GM23248 (cell line): Measurements from ENCODE around the gene ACACA. TPM values are rescaled to one million over a fixed set of nuclear protein-coding genes. Genes with fewer than 3 reads are reported as not detected.
"Not testable (repeated sequence)": the region's sequence is repeated elsewhere in the genome, so short reads cannot be mapped to it uniquely, and the experiment has no call there.

Experiments used
- DNase-seq: peaks from one replicate; pipeline ENCODE4 v3.0.0-alpha.2; 2015
- H2AFZ ChIP-seq: fragments of 200-600 bp; sonication (generic); 2 replicates; pipeline ENCODE4 v1.6.1; 2016; ENCODE audit warnings: antibody characterized with exemption
- H3F3A ChIP-seq: fragments of 200-600 bp; sonication (generic); 2 replicates; pipeline ENCODE4 v1.6.1; 2016; ENCODE audit warnings: mild to moderate bottlenecking, antibody characterized with exemption, mixed run types; ENCODE audit not compliant: insufficient read depth
- H3K27ac ChIP-seq: fragments of 200-600 bp; sonication (generic); 2 replicates; pipeline ENCODE4 v1.5.1; 2016; ENCODE audit warnings: mild to moderate bottlenecking
- H3K27me3 ChIP-seq: fragments of 200-600 bp; sonication (generic); replicated peaks from 2 replicates; pipeline ENCODE4 v1.6.1; 2016; ENCODE audit warnings: mild to moderate bottlenecking; ENCODE audit not compliant: insufficient read depth
- H3K36me3 ChIP-seq: fragments of 200-600 bp; sonication (generic); 2 replicates; pipeline ENCODE4 v1.6.1; 2016; ENCODE audit warnings: low read depth, mild to moderate bottlenecking
- H3K4me1 ChIP-seq: fragments of 200-600 bp; sonication (generic); 2 replicates; pipeline ENCODE4 v1.6.1; 2016; ENCODE audit warnings: mild to moderate bottlenecking; ENCODE audit not compliant: insufficient read depth
- H3K4me2 ChIP-seq: fragments of 200-600 bp; sonication (generic); one replicate; pipeline ENCODE4 v1.6.1; 2016; ENCODE audit warnings: mild to moderate bottlenecking; ENCODE audit not compliant: unreplicated experiment
- H3K4me3 ChIP-seq: fragments of 200-600 bp; sonication (generic); 2 replicates; pipeline ENCODE4 v1.5.1; 2016; ENCODE audit warnings: mild to moderate bottlenecking
- H3K79me2 ChIP-seq: fragments of 200-600 bp; sonication (generic); 2 replicates; pipeline ENCODE4 v1.6.1; 2016; ENCODE audit warnings: mild to moderate bottlenecking; ENCODE audit not compliant: insufficient read depth
- H3K9ac ChIP-seq: fragments of 200-600 bp; sonication (generic); 2 replicates; pipeline ENCODE4 v1.6.1; 2016; ENCODE audit warnings: mild to moderate bottlenecking
- H3K9me2 ChIP-seq: fragments of 200-600 bp; sonication (generic); 2 replicates; pipeline ENCODE4 v1.6.1; 2016; ENCODE audit warnings: mixed run types, mild to moderate bottlenecking, moderate library complexity; ENCODE audit not compliant: insufficient read depth
- H3K9me3 ChIP-seq: fragments of 200-600 bp; sonication (generic); one replicate; pipeline ENCODE4 v1.6.1; 2017; ENCODE audit warnings: low read depth
- H4K20me1 ChIP-seq: fragments of 200-600 bp; sonication (generic); 2 replicates; pipeline ENCODE4 v1.6.0; 2016; ENCODE audit not compliant: insufficient read depth
- EZH2 ChIP-seq: fragments of 200-600 bp; sonication (generic); IDR thresholded peaks from 2 replicates; pipeline ENCODE4 v1.6.1; 2018; ENCODE audit warnings: antibody characterized with exemption, mild to moderate bottlenecking; ENCODE audit not compliant: insufficient read depth, poor library complexity, severe bottlenecking
- EZH2phosphoT487 ChIP-seq: fragments of 200-600 bp; sonication (generic); IDR thresholded peaks from 2 replicates; pipeline ENCODE4 v1.6.1; 2018; ENCODE audit warnings: antibody characterized with exemption, moderate library complexity, mild to moderate bottlenecking, low read depth; ENCODE audit not compliant: insufficient read depth
- WGBS, 2 experiments: methylation state at CpG; one replicate each; pipeline ENCODE4 v1.1.6; 2015 to 2017; ENCODE audit warnings: low lambda C conversion rate in 2 of 2, low coverage in 1 of 2; ENCODE audit errors: missing lambda C conversion rate in 2 of 2; 5-methylcytosine and 5-hydroxymethylcytosine counted together
- in situ Hi-C: fragments of 300-500 bp; cut with MboI; formaldehyde crosslinking; loops from 2 replicates; pipeline ENCODE4 v1.15.0; 2020
- polyA plus RNA-seq: library from polyadenylated mRNA; unstranded; fragments of >200 nt; fragmentation: Nextera tagmentation; extraction: Ambion mirVana; gene quantifications from 2 replicates; pipeline ENCODE4 v1.2.1, GENCODE V29; 2016
- total RNA-seq: library from RNA; depleted of rRNA; stranded (reverse); fragments of >200 nt; shearing (Covaris generic); gene quantifications from 2 replicates; pipeline ENCODE4 v1.2.3, GENCODE V29; 2014

Gene ACACA
- total and polyA plus RNA-seq, 2 experiments from 2014 or later, result 10.2 to 21.9 TPM

- Histone ChIP-seq H3K79me2 (no peaks in the 10 kb centered on the region), H3K9ac (no peak overlapping the region), H3K4me3 (no peak overlapping the region), H3K27ac (no peak overlapping the region), H3K4me1 (no peaks in the 10 kb centered on the region), H4K20me1 (no peaks in the 10 kb centered on the region), H3F3A (no peaks in the 10 kb centered on the region; the same call in 1 of the 2 replicates), H3K9me2 (no peaks in the 10 kb centered on the region), H3K36me3 (no peaks in the 10 kb centered on the region), H3K9me3 (no peaks in the 10 kb centered on the region), H3K4me2 (no peak overlapping the region), H3K27me3 (no peaks in the 10 kb centered on the region), H2AFZ (no peak overlapping the region)
- in situ Hi-C loops, result no loop called here
- WGBS, 2 experiments, result 68 to 74% methylated on average over 8 of the region's 8 CpGs
- DNase-seq, result no peak
- TF ChIP-seq EZH2, result no peak
- no peak for TF ChIP-seq EZH2phosphoT487
Observed at GRCh38 chr17:37146086-37147064, 260.3 kb downstream of the ACACA start.

DNA sequence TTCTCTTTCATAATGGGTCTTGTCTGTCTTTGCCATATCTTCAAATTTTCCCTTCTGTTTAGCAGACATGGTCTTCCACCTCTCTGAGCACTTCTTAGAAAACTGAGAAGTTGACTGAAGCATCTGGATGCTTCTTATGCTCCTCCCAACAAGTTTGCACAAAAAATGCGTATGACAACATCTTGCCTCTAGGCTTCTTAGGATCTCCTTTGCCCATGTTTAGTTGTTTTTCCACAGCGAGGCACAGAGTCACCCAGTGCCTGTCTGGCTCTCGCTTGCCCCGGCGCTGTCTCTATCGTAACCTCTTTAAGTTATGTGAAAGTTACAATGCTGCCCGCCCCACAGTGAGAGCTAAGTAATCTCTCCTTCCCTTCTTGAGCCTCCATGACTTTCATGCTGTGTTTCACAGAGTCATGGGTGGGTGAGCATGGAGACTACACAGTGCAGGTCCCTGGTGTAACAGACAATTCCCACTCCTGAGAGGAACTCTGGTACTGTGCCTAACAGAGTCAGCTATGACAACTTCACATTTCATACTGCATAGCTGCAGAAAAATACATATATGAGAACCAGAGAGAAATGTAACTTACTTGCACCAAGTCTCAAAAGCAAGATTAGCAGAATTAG, 262.4 kb downstream of the ACACA start:
- Histone ChIP-seq H4K20me1 (no peaks in the 10 kb centered on the region), H3K4me2 (no peak overlapping the region), H3K36me3 (no peaks in the 10 kb centered on the region), H2AFZ (no peak overlapping the region), H3K9me2 (no peaks in the 10 kb centered on the region), H3F3A (no peaks in the 10 kb centered on the region; the same call in 1 of the 2 replicates), H3K9ac (no peak overlapping the region), H3K4me1 (no peaks in the 10 kb centered on the region), H3K27ac (no peak overlapping the region), H3K4me3 (no peak overlapping the region), H3K79me2 (no peaks in the 10 kb centered on the region), H3K27me3 (no peaks in the 10 kb centered on the region), H3K9me3 (no peaks in the 10 kb centered on the region)
- TF ChIP-seq EZH2phosphoT487 (no peak), EZH2 (no peak)
- DNase-seq, result no peak
- WGBS, 2 experiments, result 94 to 97% methylated on average over 6 to 7 of the region's 7 CpGs
- in situ Hi-C loops, result no loop called here

- H4K20me1 ChIP-seq, H3K9me3 ChIP-seq, H3K9ac ChIP-seq, H3K4me3 ChIP-seq, H3F3A ChIP-seq, H3K4me2 ChIP-seq, H3K9me2 ChIP-seq, H3K4me1 ChIP-seq, H2AFZ ChIP-seq, in situ Hi-C loops, H3K36me3 ChIP-seq, H3K27me3 ChIP-seq, H3K27ac ChIP-seq, DNase-seq, H3K79me2 ChIP-seq: not testable (repeated sequence)
- WGBS, 2 experiments, result 98 to 99% methylated on average over 3 of the region's 3 CpGs
Observed at GRCh38 chr17:37143558-37143957, 263.1 kb downstream of the ACACA start.

DNA sequence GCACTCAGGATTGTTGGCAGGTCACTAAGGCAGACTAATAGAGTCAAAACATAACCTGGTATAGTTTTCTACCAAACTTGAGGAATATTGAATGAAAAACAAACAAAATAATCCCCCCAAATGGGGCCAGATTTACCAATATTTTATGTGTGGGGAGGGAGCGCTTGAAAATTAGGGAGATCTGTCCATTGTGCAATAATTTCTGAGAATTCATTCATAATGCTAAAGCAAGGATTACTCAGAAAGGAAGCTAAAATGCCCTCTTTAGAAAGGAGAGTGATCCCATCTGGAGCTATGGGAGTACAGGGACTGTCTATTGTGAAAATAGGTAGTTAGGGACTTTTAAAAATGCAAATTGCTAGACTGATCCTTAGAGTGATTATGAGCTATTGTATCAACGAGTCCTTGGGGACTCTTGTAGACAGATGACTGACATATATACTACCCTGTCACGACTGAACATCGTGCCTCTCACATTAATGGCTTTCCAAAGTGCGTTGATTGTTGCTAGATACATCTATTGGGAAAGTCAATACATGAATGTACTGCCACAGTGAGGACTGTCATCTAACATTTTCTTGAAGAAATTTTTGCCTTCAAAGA, 264.2 kb downstream of the ACACA start:
- Histone ChIP-seq H3K4me2 (no peak overlapping the region), H3K27ac (no peak overlapping the region), H3K27me3 (no peaks in the 10 kb centered on the region), H2AFZ (no peak overlapping the region), H3K4me1 (no peaks in the 10 kb centered on the region), H3K36me3 (no peaks in the 10 kb centered on the region), H3F3A (no peaks in the 10 kb centered on the region), H3K79me2 (no peaks in the 10 kb centered on the region), H3K9ac (no peak overlapping the region), H3K4me3 (no peak overlapping the region), H3K9me2 (no peaks in the 10 kb centered on the region), H3K9me3 (no peaks in the 10 kb centered on the region), H4K20me1 (no peaks in the 10 kb centered on the region)
- no peak for DNase-seq
- 98 to 99% methylated on average over 5 of the region's 5 CpGs for WGBS, 2 experiments
- in situ Hi-C loops, result no loop called here
- no peak for TF ChIP-seq EZH2phosphoT487
- TF ChIP-seq EZH2, result no peak
